ENCODE data around the gene NCAM1.

Gene NCAM1

DNA sequence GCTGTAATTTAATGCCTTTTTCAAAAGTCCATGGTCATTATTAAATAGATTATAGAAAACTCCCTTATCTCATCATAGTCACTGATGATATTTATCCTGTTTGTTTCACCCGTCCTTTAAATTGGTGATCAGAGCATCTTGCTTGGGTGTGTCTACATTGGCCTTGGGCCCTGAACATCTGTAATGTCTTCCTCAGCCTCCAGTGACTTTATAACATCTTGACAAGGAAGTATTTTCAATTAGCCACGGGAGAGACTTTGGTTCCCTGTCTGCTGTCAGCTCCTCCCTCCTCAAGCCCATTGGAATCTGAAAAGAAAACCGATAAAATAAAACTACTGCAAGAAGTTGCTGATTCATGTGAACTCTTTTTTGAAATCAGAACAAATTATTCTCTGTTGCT is 236.2 kb downstream of the NCAM1 start:
- no peaks in the 10 kb centered on the region for H3K79me1 ChIP-seq (ENCODE audit: low read length)
- no peak overlapping the region for H3K18ac ChIP-seq (ENCODE audit: low read length)
- no peak overlapping the region for H3K4me2 ChIP-seq (ENCODE audit: low read length)
- H2BK120ac ChIP-seq (ENCODE audit: low read depth, low read length) = no peak overlapping the region
- DNase-seq = no peak
- no peak overlapping the region for H3K9ac ChIP-seq (ENCODE audit: low read length)
- no peak overlapping the region for H3K4ac ChIP-seq (ENCODE audit: low read depth, low read length)
- H3K4me3 ChIP-seq (ENCODE audit: low read length) = no peak overlapping the region
- no peak overlapping the region for H2BK15ac ChIP-seq (replicated peaks; ENCODE audit: low read depth)
- no peak overlapping the region for H3K56ac ChIP-seq (ENCODE audit: low read length)
- peaks cover 5% of the 10 kb centered on the region for H3K4me1 ChIP-seq (ENCODE audit: control insufficient read depth, low read depth, low read length)
- H3K79me2 ChIP-seq (ENCODE audit: control insufficient read depth, insufficient read depth, low read length) = no peaks in the 10 kb centered on the region
- no peak overlapping the region for H2AK5ac ChIP-seq (ENCODE audit: low read length)
- no peak overlapping the region for H4K8ac ChIP-seq (ENCODE audit: low read depth, low read length)
- no peak overlapping the region for H4K5ac ChIP-seq (ENCODE audit: low read length)
- no peak overlapping the region for H3K27ac ChIP-seq (ENCODE audit: low read depth, low read length)
- no CpG with 5 or more reads among the region's 3 CpGs for WGBS (ENCODE audit: extremely low coverage, insufficient coverage, low lambda C conversion rate)
- H2BK5ac ChIP-seq (ENCODE audit: low read length) = no peak overlapping the region
- H3K23ac ChIP-seq (ENCODE audit: low read length) = no peak overlapping the region
- H3K36me3 ChIP-seq (ENCODE audit: control insufficient read depth, insufficient read depth, low read length) = no peaks in the 10 kb centered on the region
- no peaks in the 10 kb centered on the region for H3K27me3 ChIP-seq (ENCODE audit: insufficient read depth, low read length, poor library complexity)

DNA sequence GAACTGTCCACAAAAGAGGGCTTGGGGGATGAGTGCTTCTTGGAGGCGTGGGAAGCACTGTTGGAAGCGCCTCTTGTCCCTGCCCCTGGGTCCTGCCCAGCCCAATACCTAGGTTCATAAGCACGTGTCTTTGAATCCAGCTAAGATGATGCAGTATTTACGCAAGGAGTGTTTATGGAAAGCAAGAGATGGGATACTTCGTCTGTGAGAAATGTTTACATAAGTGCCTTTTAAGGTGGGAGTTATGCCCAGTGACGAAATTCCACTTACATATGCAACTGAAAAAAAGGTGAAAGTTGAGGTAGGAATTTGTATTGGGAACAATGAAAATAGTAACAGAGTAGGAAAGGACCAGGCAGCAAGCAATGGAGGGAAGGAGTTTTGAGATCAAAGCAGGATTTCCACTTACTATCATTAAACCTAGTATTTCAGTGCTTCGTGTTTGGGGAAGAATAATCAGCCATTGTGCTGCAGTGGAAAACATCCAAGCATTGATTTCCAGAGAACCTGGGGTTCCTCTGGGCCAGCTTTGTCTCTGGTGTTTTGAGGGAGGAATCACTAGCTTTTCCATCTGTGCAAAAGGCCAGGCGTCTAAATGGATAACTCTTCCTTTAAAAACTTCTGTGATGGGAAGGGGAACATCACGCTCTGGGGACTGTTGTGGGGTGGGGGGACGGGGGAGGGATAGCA is 237.9 kb downstream of the NCAM1 start:
- Histone ChIP-seq H3K36me3 (ENCODE audit: control insufficient read depth, insufficient read depth, low read length) (no peaks in the 10 kb centered on the region), H3K4ac (ENCODE audit: low read depth, low read length) (no peak overlapping the region), H3K27ac (ENCODE audit: low read depth, low read length) (no peak overlapping the region), H2BK15ac (replicated peaks; ENCODE audit: low read depth) (no peak overlapping the region), H3K4me2 (ENCODE audit: low read length) (no peak overlapping the region), H3K9ac (ENCODE audit: low read length) (no peak overlapping the region), H4K5ac (ENCODE audit: low read length) (no peak overlapping the region), H3K4me1 (ENCODE audit: control insufficient read depth, low read depth, low read length) (no peaks in the 10 kb centered on the region), H3K56ac (ENCODE audit: low read length) (no peak overlapping the region), H3K79me2 (ENCODE audit: control insufficient read depth, insufficient read depth, low read length) (no peaks in the 10 kb centered on the region), H2BK120ac (ENCODE audit: low read depth, low read length) (no peak overlapping the region), H3K23ac (ENCODE audit: low read length) (no peak overlapping the region), H2BK5ac (ENCODE audit: low read length) (no peak overlapping the region), H4K8ac (ENCODE audit: low read depth, low read length) (no peak overlapping the region), H2AK5ac (ENCODE audit: low read length) (no peak overlapping the region), H3K79me1 (ENCODE audit: low read length) (no peaks in the 10 kb centered on the region), H3K18ac (ENCODE audit: low read length) (no peak overlapping the region), H3K27me3 (ENCODE audit: insufficient read depth, low read length, poor library complexity) (no peaks in the 10 kb centered on the region), H3K4me3 (ENCODE audit: low read length) (no peak overlapping the region)
- no peak for DNase-seq
- WGBS (ENCODE audit: extremely low coverage, insufficient coverage, low lambda C conversion rate) = no CpG with 5 or more reads among the region's 10 CpGs

DNA sequence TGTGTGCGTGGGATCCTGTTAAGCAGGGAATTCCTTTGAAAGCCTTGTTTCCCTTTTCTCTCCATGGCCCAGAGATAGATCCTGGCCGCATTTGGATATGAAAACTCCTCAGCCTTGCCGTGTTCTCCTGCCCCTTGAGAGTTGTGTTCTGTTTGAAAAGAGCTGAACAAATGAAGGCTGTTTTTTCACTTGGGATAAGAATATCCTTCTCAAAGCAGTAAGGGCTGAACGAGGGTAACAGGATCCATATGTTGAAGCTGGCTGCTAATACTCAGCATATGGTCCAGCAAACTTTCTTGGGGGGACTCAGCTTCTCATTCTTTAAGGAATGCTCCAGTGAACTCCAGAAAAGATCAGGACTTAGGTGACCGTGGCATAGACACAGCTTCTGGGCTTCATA is 238.6 kb downstream of the NCAM1 start:
- Histone ChIP-seq H3K4ac (ENCODE audit: low read depth, low read length) (no peak overlapping the region), H3K4me3 (ENCODE audit: low read length) (no peak overlapping the region), H3K56ac (ENCODE audit: low read length) (no peak overlapping the region), H3K9ac (ENCODE audit: low read length) (no peak overlapping the region), H4K5ac (ENCODE audit: low read length) (no peak overlapping the region), H3K79me2 (ENCODE audit: control insufficient read depth, insufficient read depth, low read length) (no peaks in the 10 kb centered on the region), H2AK5ac (ENCODE audit: low read length) (no peak overlapping the region), H3K4me1 (ENCODE audit: control insufficient read depth, low read depth, low read length) (no peaks in the 10 kb centered on the region), H2BK120ac (ENCODE audit: low read depth, low read length) (no peak overlapping the region), H3K18ac (ENCODE audit: low read length) (no peak overlapping the region), H4K8ac (ENCODE audit: low read depth, low read length) (no peak overlapping the region), H3K79me1 (ENCODE audit: low read length) (no peaks in the 10 kb centered on the region), H3K23ac (ENCODE audit: low read length) (no peak overlapping the region), H3K36me3 (ENCODE audit: control insufficient read depth, insufficient read depth, low read length) (no peaks in the 10 kb centered on the region), H2BK5ac (ENCODE audit: low read length) (no peak overlapping the region), H2BK15ac (replicated peaks; ENCODE audit: low read depth) (no peak overlapping the region), H3K4me2 (ENCODE audit: low read length) (no peak overlapping the region), H3K27ac (ENCODE audit: low read depth, low read length) (no peak overlapping the region), H3K27me3 (ENCODE audit: insufficient read depth, low read length, poor library complexity) (no peaks in the 10 kb centered on the region)
- WGBS (ENCODE audit: extremely low coverage, insufficient coverage, low lambda C conversion rate) = no CpG with 5 or more reads among the region's 5 CpGs
- DNase-seq = no peak

DNA sequence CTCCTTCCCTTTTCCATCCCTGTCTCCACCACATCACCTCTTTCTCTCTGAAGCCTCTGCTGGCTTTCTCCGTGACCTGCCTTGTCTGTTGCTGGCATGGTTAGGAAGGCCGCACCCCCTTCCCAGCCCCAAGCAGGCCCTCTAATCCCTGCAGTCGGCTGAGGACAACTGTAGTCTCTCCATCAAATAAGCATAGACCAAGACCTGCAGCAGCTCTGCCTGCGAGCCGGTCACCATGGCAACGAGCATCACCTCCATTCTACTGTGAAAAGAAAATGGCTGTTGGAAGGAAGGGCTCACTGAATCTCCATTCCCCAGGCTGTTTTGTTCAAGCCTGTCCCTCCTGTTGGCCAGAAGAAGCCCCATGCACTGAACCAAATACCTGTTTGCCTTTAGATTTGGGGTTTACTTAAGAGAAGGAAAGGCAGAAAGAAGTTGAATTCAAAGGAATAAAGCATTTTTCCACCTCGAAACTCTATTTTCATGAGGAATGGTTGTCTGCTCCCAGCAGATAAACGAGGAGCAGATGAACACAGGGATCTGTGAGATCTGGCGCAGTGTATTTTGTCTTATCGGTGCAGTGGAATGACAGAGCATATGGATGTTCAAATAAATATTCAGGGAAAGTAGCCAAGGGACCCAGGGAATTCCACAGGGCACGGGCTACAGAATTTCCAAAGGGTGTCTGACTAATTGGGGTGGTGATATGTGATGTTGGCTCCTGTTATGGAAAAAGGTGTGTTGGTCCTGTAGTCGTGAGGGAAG is 240.0 kb downstream of the NCAM1 start:
- no peak overlapping the region for H3K23ac ChIP-seq (ENCODE audit: low read length)
- no peak overlapping the region for H2BK15ac ChIP-seq (replicated peaks; ENCODE audit: low read depth)
- H3K36me3 ChIP-seq (ENCODE audit: control insufficient read depth, insufficient read depth, low read length) = no peaks in the 10 kb centered on the region
- peak; percentile 55 for DNase-seq
- no peak overlapping the region for H2BK5ac ChIP-seq (ENCODE audit: low read length)
- H3K18ac ChIP-seq (ENCODE audit: low read length) = no peak overlapping the region
- H3K56ac ChIP-seq (ENCODE audit: low read length) = no peak overlapping the region
- no peaks in the 10 kb centered on the region for H3K27me3 ChIP-seq (ENCODE audit: insufficient read depth, low read length, poor library complexity)
- no peak overlapping the region for H3K4me2 ChIP-seq (ENCODE audit: low read length)
- H3K27ac ChIP-seq (ENCODE audit: low read depth, low read length) = no peak overlapping the region
- no peak overlapping the region for H4K5ac ChIP-seq (ENCODE audit: low read length)
- no peaks in the 10 kb centered on the region for H3K79me2 ChIP-seq (ENCODE audit: control insufficient read depth, insufficient read depth, low read length)
- H3K4me3 ChIP-seq (ENCODE audit: low read length) = no peak overlapping the region
- H3K4ac ChIP-seq (ENCODE audit: low read depth, low read length) = no peak overlapping the region
- H3K79me1 ChIP-seq (ENCODE audit: low read length) = no peaks in the 10 kb centered on the region
- H4K8ac ChIP-seq (ENCODE audit: low read depth, low read length) = no peak overlapping the region
- H3K4me1 ChIP-seq (ENCODE audit: control insufficient read depth, low read depth, low read length) = no peaks in the 10 kb centered on the region
- no peak overlapping the region for H3K9ac ChIP-seq (ENCODE audit: low read length)
- H2BK120ac ChIP-seq (ENCODE audit: low read depth, low read length) = no peak overlapping the region
- no CpG with 5 or more reads among the region's 12 CpGs for WGBS (ENCODE audit: extremely low coverage, insufficient coverage, low lambda C conversion rate)
- no peak overlapping the region for H2AK5ac ChIP-seq (ENCODE audit: low read length)

DNA sequence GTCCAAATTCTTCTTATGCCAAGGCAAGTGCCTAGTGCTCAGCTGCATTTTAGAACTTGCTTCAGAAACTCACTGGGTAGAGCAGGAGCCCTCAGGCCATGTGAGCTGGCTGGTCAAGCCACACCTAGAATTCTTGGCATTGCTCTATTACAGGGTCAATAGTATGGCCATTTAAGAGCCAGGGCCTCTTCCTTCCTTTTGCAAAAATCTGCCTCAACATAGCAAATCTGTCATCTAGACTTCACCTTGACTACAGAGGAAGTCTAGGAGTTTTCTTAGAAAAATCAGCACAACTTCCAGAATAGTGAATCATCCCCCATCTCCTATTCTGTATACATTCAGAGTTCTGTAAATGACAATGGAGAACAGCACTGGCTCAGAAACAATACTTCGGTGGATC is 241.2 kb downstream of the NCAM1 start:
- H3K23ac ChIP-seq (ENCODE audit: low read length) = no peak overlapping the region
- no peak overlapping the region for H3K9ac ChIP-seq (ENCODE audit: low read length)
- H3K36me3 ChIP-seq (ENCODE audit: control insufficient read depth, insufficient read depth, low read length) = no peaks in the 10 kb centered on the region
- H3K4me3 ChIP-seq (ENCODE audit: low read length) = no peak overlapping the region
- H3K27me3 ChIP-seq (ENCODE audit: insufficient read depth, low read length, poor library complexity) = no peaks in the 10 kb centered on the region
- no peak overlapping the region for H2BK120ac ChIP-seq (ENCODE audit: low read depth, low read length)
- H4K5ac ChIP-seq (ENCODE audit: low read length) = no peak overlapping the region
- WGBS (ENCODE audit: extremely low coverage, insufficient coverage, low lambda C conversion rate) = no CpG with 5 or more reads among the region's 1 CpG
- H3K27ac ChIP-seq (ENCODE audit: low read depth, low read length) = no peak overlapping the region
- H3K4ac ChIP-seq (ENCODE audit: low read depth, low read length) = no peak overlapping the region
- DNase-seq = peak; percentile 68
- H3K18ac ChIP-seq (ENCODE audit: low read length) = no peak overlapping the region
- no peak overlapping the region for H3K56ac ChIP-seq (ENCODE audit: low read length)
- H3K4me1 ChIP-seq (ENCODE audit: control insufficient read depth, low read depth, low read length) = no peaks in the 10 kb centered on the region
- no peak overlapping the region for H4K8ac ChIP-seq (ENCODE audit: low read depth, low read length)
- H3K4me2 ChIP-seq (ENCODE audit: low read length) = no peak overlapping the region
- H2AK5ac ChIP-seq (ENCODE audit: low read length) = no peak overlapping the region
- H2BK5ac ChIP-seq (ENCODE audit: low read length) = no peak overlapping the region
- H2BK15ac ChIP-seq (replicated peaks; ENCODE audit: low read depth) = no peak overlapping the region
- no peaks in the 10 kb centered on the region for H3K79me1 ChIP-seq (ENCODE audit: low read length)
- H3K79me2 ChIP-seq (ENCODE audit: control insufficient read depth, insufficient read depth, low read length) = no peaks in the 10 kb centered on the region

All from mesendoderm (in vitro differentiated cells).